ENCODE data around the gene SLIT3.

The SLIT3 gene

GRCh38 chr5:168656633-168657032 is 644.3 kb downstream of the SLIT3 start:
- in situ Hi-C loops (cut with HindIII; ENCODE audit: low pct_ligation_motif_present, low sequenced_read_pairs) = no loop called here
- no peak for DNase-seq
- H3K4me3 ChIP-seq (ENCODE audit: low read depth, low read length) = no peak overlapping the region
- H3K27ac ChIP-seq = no peak overlapping the region
- no peak for TF ChIP-seq CTCF (IDR thresholded peaks at IDR 0.05; ENCODE audit: low read depth, low read length, missing control alignments)
- no peaks in the 10 kb centered on the region for H3K36me3 ChIP-seq (replicated peaks)
- no peaks in the 10 kb centered on the region for H3K27me3 ChIP-seq (replicated peaks)

- TF ChIP-seq CTCF (IDR thresholded peaks at IDR 0.05; ENCODE audit: low read depth, low read length, missing control alignments) = no peak
- in situ Hi-C loops (cut with HindIII; ENCODE audit: low pct_ligation_motif_present, low sequenced_read_pairs) = no loop called here
- no peak overlapping the region for H3K4me3 ChIP-seq (ENCODE audit: low read depth, low read length)
- H3K27ac ChIP-seq = no peak overlapping the region
- DNase-seq = no peak
- no peaks in the 10 kb centered on the region for H3K27me3 ChIP-seq (replicated peaks)
- H3K36me3 ChIP-seq (replicated peaks) = no peaks in the 10 kb centered on the region
Observed at GRCh38 chr5:168655316-168655715, 645.6 kb downstream of the SLIT3 start.

GRCh38 chr5:168654211-168654721 is 646.7 kb downstream of the SLIT3 start:
- no peak for TF ChIP-seq CTCF (IDR thresholded peaks at IDR 0.05; ENCODE audit: low read depth, low read length, missing control alignments)
- in situ Hi-C loops (cut with HindIII; ENCODE audit: low pct_ligation_motif_present, low sequenced_read_pairs) = no loop called here
- Histone ChIP-seq H3K4me3 (ENCODE audit: low read depth, low read length) (no peak overlapping the region), H3K27ac (no peak overlapping the region), H3K27me3 (replicated peaks) (no peaks in the 10 kb centered on the region), H3K36me3 (replicated peaks) (no peaks in the 10 kb centered on the region)
- DNase-seq = no peak

GRCh38 chr5:168653626-168654025 is 647.3 kb downstream of the SLIT3 start:
- Histone ChIP-seq H3K36me3 (replicated peaks) (no peaks in the 10 kb centered on the region), H3K27ac (no peak overlapping the region), H3K4me3 (ENCODE audit: low read depth, low read length) (no peak overlapping the region), H3K27me3 (replicated peaks) (no peaks in the 10 kb centered on the region)
- in situ Hi-C loops (cut with HindIII; ENCODE audit: low pct_ligation_motif_present, low sequenced_read_pairs) = no loop called here
- no peak for TF ChIP-seq CTCF (IDR thresholded peaks at IDR 0.05; ENCODE audit: low read depth, low read length, missing control alignments)
- DNase-seq = no peak

- TF ChIP-seq CTCF (IDR thresholded peaks at IDR 0.05; ENCODE audit: low read depth, low read length, missing control alignments) = no peak
- in situ Hi-C loops (cut with HindIII; ENCODE audit: low pct_ligation_motif_present, low sequenced_read_pairs) = no loop called here
- H3K27ac ChIP-seq = peak overlapping the region; percentile 13
Observed at GRCh38 chr5:168651648-168652047, 649.3 kb downstream of the SLIT3 start.

GRCh38 chr5:168649306-168649705 is 651.6 kb downstream of the SLIT3 start:
- no peak overlapping the region for H3K4me3 ChIP-seq (ENCODE audit: low read depth, low read length)
- no peak for TF ChIP-seq CTCF (IDR thresholded peaks at IDR 0.05; ENCODE audit: low read depth, low read length, missing control alignments)
- no peaks in the 10 kb centered on the region for H3K27me3 ChIP-seq (replicated peaks)
- in situ Hi-C loops (cut with HindIII; ENCODE audit: low pct_ligation_motif_present, low sequenced_read_pairs) = no loop called here
- H3K27ac ChIP-seq = no peak overlapping the region
- H3K36me3 ChIP-seq (replicated peaks) = no peaks in the 10 kb centered on the region
- peak; percentile 12 for DNase-seq

More at GRCh38 chr5:168651648-168652047, 649.3 kb downstream of the SLIT3 start:
- peak; percentile 90 for DNase-seq
- Histone ChIP-seq H3K36me3 (replicated peaks) (no peaks in the 10 kb centered on the region), H3K4me3 (ENCODE audit: low read depth, low read length) (no peak overlapping the region), H3K27me3 (replicated peaks) (no peaks in the 10 kb centered on the region)
